Epithelial cell of prostate (primary cell): Measurements from ENCODE around the gene AADACL3.

Experiments
- DNase-seq: peaks from one replicate; pipeline ENCODE4 v3.0.0-alpha.2; 2011; ENCODE audit warnings: low read depth, low spot score
- H3K27ac ChIP-seq: fragments of 450-650 bp; 2 replicates; pipeline ENCODE4 v1.5.1; 2017; ENCODE audit warnings: mild to moderate bottlenecking

AADACL3 gene

GRCh38 chr1:12762766-12763165, 46.9 kb downstream of the AADACL3 start:
- H3K27ac ChIP-seq = no peak overlapping the region

DNA sequence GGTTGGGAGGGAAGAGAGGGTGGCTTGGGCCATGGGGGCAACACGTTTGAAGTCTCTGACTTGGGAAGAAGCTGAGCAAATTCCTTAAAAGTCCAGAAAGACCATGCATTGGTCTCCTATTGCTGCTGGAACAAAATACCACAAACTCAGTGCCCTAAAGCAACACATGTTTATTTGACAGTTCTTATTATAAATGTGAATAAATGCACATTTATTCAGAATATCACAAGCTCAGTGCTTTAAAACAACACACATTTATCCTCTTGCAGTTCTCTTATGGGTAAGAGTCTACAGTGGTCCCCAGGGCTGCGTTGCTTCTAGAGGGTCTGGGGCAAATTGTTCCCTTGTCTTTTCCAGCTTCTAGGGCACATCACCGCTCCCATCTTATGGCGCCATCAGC, 47.6 kb downstream of the AADACL3 start:
- H3K27ac ChIP-seq = no peak overlapping the region
- DNase-seq = no peak

More at GRCh38 chr1:12762766-12763165, 46.9 kb downstream of the AADACL3 start:
- no peak for DNase-seq

DNA sequence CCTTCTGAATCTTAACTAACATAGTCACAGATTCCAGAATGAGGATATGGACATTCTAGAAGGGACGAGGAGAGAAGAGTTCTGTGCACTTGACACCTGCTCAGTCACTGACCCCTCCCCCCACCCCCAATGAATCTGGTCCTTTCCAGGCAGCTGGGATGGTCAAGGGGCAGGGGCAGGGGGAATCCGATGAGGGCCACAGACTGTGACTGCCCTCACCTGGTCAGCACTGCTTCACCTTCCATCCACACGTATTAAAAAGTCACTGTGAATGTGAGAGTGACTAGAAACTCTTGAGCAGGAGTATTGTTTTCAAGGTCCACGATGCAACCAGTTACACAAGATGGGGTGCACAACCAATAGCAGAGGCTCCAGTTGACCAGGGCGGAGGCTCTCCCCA, 48.1 kb downstream of the AADACL3 start:
- H3K27ac ChIP-seq = no peak overlapping the region
- DNase-seq = no peak

DNA sequence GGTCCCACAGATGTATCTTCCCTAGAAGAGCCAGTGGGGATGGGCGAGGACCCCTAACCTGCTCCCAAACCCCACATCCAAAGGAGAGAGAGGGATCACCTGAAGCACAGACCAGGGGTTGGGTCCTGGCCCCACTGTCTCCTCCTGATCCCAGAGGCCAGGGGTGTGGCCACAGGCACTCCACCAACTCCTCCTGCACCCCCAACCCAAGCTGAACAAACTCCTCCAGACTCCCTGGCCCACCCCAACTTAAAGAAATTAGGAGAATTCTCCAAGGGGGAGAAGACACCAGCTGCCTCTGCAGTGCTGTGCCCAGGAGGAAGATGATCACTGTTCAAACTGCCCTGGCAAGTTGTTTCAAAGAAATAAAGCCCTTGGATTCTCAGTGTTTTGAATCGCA, 53.1 kb downstream of the AADACL3 start:
- no peak for DNase-seq
- H3K27ac ChIP-seq = no peak overlapping the region

DNA sequence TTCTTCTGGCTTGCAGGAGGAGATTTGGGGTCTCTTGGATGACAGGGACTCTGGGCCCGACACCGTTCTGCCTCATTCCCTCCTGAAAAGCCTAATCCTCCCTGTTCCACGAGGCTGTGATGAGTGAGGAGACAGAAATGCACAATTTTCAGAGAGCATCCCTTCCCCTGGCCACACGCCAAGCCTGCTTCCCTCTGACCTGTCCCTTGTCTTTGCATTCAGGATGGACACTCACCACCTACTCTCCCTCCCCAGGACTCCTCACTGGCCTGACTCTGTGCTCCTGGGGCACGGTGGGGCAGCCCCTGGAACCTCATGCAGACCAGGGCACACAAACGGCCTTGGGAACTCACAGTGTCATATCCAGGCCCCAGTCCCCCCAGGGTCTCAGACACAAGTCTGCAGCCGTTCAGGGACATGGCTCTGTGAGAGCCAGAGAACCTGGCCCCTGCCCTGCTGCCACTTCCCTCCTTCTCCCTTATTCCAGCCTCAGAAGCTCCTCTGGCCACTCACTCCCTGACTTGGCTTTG, 54.1 kb downstream of the AADACL3 start:
- H3K27ac ChIP-seq = no peak overlapping the region
- DNase-seq = no peak

- DNase-seq = no peak
- H3K27ac ChIP-seq = no peak overlapping the region
These were observed 54.7 kb downstream of the AADACL3 start for GRCh38 chr1:12770620-12771019.

GRCh38 chr1:12771186-12771585, 55.3 kb downstream of the AADACL3 start:
- H3K27ac ChIP-seq = no peak overlapping the region
- no peak for DNase-seq

- no peak overlapping the region for H3K27ac ChIP-seq
- DNase-seq = no peak
These were observed 56.6 kb downstream of the AADACL3 start for GRCh38 chr1:12772520-12772919.

DNA sequence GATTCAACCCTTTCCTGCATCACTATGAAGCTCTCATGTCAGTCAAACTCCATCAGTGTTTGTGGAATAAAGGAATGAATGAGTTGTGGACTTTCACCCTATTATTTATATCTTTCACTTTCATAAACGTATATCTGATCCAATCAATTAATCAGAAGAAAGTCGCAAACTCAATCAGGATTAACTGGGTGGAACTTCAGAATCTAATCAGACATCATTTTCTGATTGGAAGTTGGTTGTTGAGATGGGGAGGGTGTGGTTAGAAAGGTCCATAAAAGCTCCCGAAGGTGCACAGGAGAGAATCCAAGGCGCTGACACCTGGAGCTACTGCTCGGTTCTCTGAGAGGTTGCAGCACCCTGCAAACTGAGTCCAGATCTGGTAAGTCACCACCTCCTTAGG, 57.5 kb downstream of the AADACL3 start, which contains the start of gene PRAMEF12:
PRAMEF12 (plus strand) TSS at position 301 of the 400 bp plus-strand sequence. CDS start 1,130 bp downstream, outside the sequence.
- DNase-seq = no peak
- no peak within 1 kb of the TSS for H3K27ac ChIP-seq

DNA sequence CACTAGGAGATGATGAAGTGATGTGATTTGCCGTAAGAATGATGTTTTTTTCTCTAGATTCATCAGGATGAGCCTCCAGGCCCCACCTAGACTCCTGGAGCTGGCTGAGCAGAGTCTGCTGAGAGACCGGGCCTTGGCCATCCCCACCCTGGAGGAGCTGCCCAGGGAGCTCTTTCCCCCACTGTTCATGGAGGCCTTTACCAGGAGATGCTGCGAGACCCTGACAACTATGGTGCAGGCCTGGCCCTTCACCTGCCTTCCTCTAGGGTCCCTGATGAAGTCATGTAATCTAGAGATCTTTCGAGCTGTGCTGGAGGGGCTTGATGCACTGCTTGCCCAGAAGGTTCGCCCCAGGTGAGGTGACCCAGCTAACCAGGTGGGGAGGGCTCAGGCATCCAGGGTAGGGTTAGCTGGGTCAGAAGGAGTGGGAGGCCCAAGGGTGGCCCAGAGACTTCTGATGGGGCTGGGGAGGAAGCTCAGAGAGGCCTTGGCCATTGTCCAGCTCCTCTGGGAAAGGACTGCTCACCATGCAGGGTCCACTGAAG, 59.0 kb downstream of the AADACL3 start:
- no peak for DNase-seq
- no peak overlapping the region for H3K27ac ChIP-seq

GRCh38 chr1:12775443-12775842, 59.5 kb downstream of the AADACL3 start:
- no peak overlapping the region for H3K27ac ChIP-seq
- DNase-seq = no peak

DNA sequence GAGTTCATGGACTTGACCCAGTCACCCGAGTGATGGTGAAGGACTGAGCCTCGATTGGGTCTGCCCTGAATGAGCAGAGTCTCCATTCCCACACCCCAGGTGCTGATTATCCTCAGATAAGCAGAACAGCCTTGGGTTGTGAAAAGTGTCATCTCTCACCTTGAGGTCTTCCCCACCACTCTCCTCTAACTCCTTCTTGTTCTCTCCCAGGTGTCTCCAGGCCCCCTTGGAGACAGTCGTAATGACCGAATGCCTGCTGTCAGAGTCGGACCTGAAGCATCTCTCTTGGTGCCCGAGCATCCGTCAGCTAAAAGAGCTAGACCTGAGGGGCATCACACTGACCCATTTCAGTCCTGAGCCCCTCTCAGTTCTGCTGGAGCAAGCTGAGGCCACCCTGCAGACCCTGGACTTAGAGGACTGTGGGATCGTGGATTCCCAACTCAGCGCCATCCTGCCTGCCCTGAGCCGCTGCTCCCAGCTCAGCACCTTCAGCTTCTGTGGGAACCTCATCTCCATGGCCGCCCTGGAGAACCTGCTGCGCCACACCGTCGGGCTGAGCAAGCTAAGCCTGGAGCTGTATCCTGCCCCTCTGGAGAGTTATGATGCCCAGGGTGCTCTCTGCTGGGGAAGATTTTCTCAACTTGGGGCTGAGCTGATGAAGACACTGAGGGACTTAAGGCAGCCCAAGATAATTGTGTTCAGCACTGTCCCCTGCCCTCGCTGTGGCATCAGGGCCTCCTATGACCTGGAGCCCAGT, 61.1 kb downstream of the AADACL3 start:
- no peak overlapping the region for H3K27ac ChIP-seq
- no peak for DNase-seq
